ENCODE data around the gene HTR3B.

The HTR3B gene

GRCh38 chr11:113895367-113896155 is 9.0 kb upstream of the HTR3B start:
- TF ChIP-seq, protein P1, sequence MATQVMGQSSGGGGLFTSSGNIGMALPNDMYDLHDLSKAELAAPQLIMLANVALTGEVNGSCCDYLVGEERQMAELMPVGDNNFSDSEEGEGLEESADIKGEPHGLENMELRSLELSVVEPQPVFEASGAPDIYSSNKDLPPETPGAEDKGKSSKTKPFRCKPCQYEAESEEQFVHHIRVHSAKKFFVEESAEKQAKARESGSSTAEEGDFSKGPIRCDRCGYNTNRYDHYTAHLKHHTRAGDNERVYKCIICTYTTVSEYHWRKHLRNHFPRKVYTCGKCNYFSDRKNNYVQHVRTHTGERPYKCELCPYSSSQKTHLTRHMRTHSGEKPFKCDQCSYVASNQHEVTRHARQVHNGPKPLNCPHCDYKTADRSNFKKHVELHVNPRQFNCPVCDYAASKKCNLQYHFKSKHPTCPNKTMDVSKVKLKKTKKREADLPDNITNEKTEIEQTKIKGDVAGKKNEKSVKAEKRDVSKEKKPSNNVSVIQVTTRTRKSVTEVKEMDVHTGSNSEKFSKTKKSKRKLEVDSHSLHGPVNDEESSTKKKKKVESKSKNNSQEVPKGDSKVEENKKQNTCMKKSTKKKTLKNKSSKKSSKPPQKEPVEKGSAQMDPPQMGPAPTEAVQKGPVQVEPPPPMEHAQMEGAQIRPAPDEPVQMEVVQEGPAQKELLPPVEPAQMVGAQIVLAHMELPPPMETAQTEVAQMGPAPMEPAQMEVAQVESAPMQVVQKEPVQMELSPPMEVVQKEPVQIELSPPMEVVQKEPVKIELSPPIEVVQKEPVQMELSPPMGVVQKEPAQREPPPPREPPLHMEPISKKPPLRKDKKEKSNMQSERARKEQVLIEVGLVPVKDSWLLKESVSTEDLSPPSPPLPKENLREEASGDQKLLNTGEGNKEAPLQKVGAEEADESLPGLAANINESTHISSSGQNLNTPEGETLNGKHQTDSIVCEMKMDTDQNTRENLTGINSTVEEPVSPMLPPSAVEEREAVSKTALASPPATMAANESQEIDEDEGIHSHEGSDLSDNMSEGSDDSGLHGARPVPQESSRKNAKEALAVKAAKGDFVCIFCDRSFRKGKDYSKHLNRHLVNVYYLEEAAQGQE (IDR thresholded peaks at IDR 0.05; ENCODE audit: insufficient read depth in 1 of 2, low read depth in 2 of 2, low read length in 2 of 2) = no peak
- TF ChIP-seq SIN3A (IDR thresholded peaks at IDR 0.05; ENCODE audit: borderline replicate concordance, insufficient read depth, low read length) (no peak), TAF1 (IDR thresholded peaks at IDR 0.05; ENCODE audit: borderline replicate concordance, insufficient read depth, low read length) (no peak), FOXP2 (optimal IDR thresholded peaks at IDR 0.05; ENCODE audit: borderline replicate concordance, extremely low read depth, extremely low read length, insufficient read depth) (no peak), POLR2AphosphoS5 (IDR thresholded peaks at IDR 0.05; ENCODE audit: low read depth, low read length) (no peak)

DNA sequence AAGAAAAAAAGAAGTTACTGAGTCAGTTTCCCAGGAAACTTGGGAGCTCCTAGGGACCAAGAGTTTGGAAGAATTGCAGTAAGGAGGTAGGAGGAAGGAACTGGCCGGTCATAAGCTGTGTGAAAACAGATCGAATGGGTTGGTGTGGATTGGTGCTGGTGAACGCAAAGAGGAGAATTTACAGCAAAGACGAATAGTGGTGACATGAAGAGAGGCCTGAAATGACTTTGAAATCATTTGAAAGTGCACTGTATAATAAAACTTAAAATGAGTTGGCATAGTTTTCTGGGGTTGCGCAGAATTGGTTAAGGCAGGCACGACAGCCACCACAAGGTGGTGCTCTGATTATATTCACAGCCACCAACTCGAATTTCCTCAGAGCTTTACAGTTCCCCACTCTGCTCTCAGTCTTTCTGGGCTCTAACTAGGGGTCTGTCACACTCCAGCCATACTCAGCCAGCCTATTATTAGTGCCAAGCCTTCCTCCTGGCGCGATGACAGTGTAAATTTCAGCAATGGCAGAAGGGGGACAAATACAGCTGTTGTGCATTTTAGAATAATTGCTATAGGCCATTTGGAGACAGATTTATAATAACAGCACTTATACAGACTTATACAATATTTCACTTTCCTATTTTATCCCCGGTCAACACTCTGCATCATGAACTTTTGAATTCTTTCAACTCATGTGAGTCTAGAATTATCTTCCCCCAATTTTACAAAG is 8.3 kb upstream of the HTR3B start:
- TF ChIP-seq FOXP2 (optimal IDR thresholded peaks at IDR 0.05; ENCODE audit: borderline replicate concordance, extremely low read depth, extremely low read length, insufficient read depth) (no peak), TAF1 (IDR thresholded peaks at IDR 0.05; ENCODE audit: borderline replicate concordance, insufficient read depth, low read length) (no peak), POLR2AphosphoS5 (IDR thresholded peaks at IDR 0.05; ENCODE audit: low read depth, low read length) (no peak), SIN3A (IDR thresholded peaks at IDR 0.05; ENCODE audit: borderline replicate concordance, insufficient read depth, low read length) (no peak)

DNA sequence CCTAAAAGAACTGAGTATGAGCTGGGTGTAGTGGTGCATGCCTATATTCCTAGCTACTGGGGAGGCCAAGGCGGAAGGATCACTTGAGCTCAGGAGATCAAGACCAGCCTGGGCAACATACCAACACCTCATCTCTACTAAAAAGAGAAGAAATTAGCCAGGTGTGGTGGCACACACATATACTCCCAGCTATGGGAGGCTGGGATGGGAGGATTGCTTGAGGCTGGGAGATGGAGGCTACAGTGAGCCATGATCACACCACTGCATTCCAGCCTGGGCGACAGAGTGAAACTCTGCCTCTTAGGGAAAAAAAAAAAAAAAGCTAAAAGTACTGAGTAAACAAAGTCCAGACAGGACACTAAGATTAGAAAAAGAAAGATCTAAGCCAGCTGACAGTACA is 3.5 kb upstream of the HTR3B start:
- no peak for TF ChIP-seq FOXP2 (optimal IDR thresholded peaks at IDR 0.05; ENCODE audit: borderline replicate concordance, extremely low read depth, extremely low read length, insufficient read depth)
- TF ChIP-seq POLR2AphosphoS5 (IDR thresholded peaks at IDR 0.05; ENCODE audit: low read depth, low read length) = no peak
- TF ChIP-seq TAF1 (IDR thresholded peaks at IDR 0.05; ENCODE audit: borderline replicate concordance, insufficient read depth, low read length) = no peak
- no peak for TF ChIP-seq SIN3A (IDR thresholded peaks at IDR 0.05; ENCODE audit: borderline replicate concordance, insufficient read depth, low read length)
- TF ChIP-seq, protein P1 (IDR thresholded peaks at IDR 0.05; ENCODE audit: insufficient read depth in 1 of 2, low read depth in 2 of 2, low read length in 2 of 2) = no peak

- no peak for TF ChIP-seq FOXP2 (optimal IDR thresholded peaks at IDR 0.05; ENCODE audit: borderline replicate concordance, extremely low read depth, extremely low read length, insufficient read depth)
- TF ChIP-seq, protein P1 (IDR thresholded peaks at IDR 0.05; ENCODE audit: insufficient read depth in 1 of 2, low read depth in 2 of 2, low read length in 2 of 2) = no peak
- no peak for TF ChIP-seq SIN3A (IDR thresholded peaks at IDR 0.05; ENCODE audit: borderline replicate concordance, insufficient read depth, low read length)
- TF ChIP-seq TAF1 (IDR thresholded peaks at IDR 0.05; ENCODE audit: borderline replicate concordance, insufficient read depth, low read length) = no peak
- no peak for TF ChIP-seq POLR2AphosphoS5 (IDR thresholded peaks at IDR 0.05; ENCODE audit: low read depth, low read length)
Observed at GRCh38 chr11:113906038-113906437, 1.4 kb downstream of the HTR3B start.

DNA sequence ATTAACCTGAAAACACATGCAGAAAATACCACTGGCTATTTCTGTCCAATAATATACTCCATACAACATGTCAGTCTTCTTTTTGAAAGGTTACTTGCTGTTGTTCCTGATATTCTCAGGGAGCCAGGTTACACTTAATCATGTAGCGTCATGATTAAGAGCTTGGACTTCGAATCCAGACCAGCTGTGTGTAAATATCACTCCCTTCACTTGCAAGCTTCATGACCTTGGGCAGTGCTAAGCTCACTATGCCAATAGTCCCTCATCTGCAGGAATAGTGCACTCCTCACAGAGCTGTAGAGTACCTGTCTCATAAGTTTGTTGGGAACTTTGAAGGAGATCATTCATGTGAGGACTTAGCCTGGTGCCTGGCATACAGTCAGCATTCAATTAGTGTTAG is 1.9 kb downstream of the HTR3B start:
- TF ChIP-seq TAF1 (IDR thresholded peaks at IDR 0.05; ENCODE audit: borderline replicate concordance, insufficient read depth, low read length) (no peak), SIN3A (IDR thresholded peaks at IDR 0.05; ENCODE audit: borderline replicate concordance, insufficient read depth, low read length) (no peak), FOXP2 (optimal IDR thresholded peaks at IDR 0.05; ENCODE audit: borderline replicate concordance, extremely low read depth, extremely low read length, insufficient read depth) (no peak), POLR2AphosphoS5 (IDR thresholded peaks at IDR 0.05; ENCODE audit: low read depth, low read length) (no peak)
- TF ChIP-seq, protein P1 (IDR thresholded peaks at IDR 0.05; ENCODE audit: insufficient read depth in 1 of 2, low read depth in 2 of 2, low read length in 2 of 2) = no peak
